NCI-H2196 (cell line): Measurements from ENCODE around the gene DDX18.
"Not testable (repeated sequence)": the region's sequence is repeated elsewhere in the genome, so short reads cannot be mapped to it uniquely, and the experiment has no call there.

Experiments
- DNase-seq: peaks from one replicate; lab custom pipeline; 2025; ENCODE audit not compliant: unreplicated experiment; lab: John Stamatoyannopoulos, UW

DDX18 gene

GRCh38 chr2:117814417-117815264 is at the start of gene DDX18:
Gene DDX18, plus strand, starts transcription at chr2:117814691. Its CDS starts 87 bp downstream, at chr2:117814778.
- peak; percentile 98 for DNase-seq

DNA sequence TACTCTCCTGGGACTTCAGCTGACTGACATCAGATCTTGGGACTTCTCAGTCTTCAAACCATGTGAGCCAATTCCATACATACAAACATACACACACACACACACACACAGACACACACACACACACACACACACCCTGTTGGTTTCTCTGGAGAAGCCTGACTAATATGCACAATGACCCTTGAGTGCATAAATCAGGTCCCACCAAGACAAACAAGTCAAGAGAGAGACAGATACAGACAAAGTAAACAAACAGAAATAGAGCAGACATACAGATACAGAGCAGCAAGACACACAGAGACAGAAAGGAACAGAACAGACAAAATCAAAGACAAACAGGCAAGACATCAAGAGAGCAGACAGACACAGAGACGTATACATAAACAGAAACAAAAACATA is 43.8 kb upstream of the DDX18 start:
- DNase-seq: no peak

- peak; percentile 38 for DNase-seq
Observed at GRCh38 chr2:117771969-117772630, 42.4 kb upstream of the DDX18 start.

- no peak for DNase-seq
Observed at GRCh38 chr2:117774716-117775115, 39.8 kb upstream of the DDX18 start.

- DNase-seq: no peak
Observed at GRCh38 chr2:117775703-117776219, 38.7 kb upstream of the DDX18 start.

- DNase-seq: no peak
Observed at GRCh38 chr2:117776888-117777287, 37.6 kb upstream of the DDX18 start.

DNA sequence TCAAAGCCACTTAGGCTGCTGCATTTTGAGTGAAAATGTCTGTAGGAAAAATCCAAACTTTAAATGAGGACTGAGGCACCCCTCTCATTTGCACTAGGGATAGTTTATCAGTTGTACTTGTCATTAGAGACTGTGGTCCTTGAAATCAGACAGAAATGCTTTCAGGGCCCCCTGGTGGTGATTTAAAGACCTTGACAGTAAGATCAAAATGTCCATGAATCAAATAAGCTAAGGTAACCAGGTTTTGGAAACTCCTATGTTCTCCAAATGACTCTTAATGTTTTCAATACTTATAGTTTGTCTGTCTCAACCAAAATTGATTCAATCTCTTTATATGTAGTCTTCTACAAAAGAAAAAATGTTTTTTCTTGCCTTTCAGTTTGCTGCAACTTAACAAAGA is 28.8 kb upstream of the DDX18 start:
- DNase-seq: peak; percentile 55

GRCh38 chr2:117786520-117786919 is 28.0 kb upstream of the DDX18 start:
- DNase-seq: no peak

DNA sequence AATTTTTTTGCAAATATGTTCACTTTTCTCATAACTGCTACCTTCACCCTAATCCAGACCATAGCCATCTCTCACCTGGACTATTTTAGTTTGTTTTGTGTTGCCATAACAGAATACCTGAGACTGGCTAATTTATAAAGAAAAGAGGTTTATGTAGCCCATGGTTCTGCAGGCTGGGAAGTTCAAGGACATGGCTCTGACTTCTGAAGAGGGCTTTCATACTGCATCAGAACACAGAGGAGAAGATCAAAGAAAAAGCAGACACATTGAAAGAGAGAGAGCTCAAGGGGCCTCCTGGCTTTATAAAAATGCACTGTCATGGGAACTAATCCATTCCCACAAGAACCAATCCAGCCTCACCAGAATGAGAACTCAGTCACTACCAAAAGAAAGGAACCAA is 25.0 kb upstream of the DDX18 start:
- no peak for DNase-seq

DNA sequence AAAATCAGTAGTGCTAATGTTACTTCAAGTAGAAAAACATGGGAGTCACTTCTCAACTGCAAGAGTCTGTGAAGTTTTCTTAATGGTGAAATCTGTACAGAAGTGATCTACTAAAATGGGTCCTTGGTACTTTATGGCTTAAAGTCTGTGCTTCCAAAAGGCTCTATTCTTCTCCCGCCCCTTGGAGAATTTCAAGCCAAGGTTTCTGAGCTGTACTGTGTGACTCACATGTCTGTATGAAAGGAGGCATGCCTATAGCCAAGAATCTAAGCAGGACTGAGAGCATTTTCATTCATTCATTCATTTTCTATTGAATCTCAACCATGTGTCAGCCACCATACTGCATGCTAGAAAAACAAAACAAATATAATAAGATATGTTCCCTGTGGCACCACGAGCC is 19.8 kb upstream of the DDX18 start:
- DNase-seq: no peak

GRCh38 chr2:117801826-117802225 is 12.7 kb upstream of the DDX18 start:
- DNase-seq: no peak

DNA sequence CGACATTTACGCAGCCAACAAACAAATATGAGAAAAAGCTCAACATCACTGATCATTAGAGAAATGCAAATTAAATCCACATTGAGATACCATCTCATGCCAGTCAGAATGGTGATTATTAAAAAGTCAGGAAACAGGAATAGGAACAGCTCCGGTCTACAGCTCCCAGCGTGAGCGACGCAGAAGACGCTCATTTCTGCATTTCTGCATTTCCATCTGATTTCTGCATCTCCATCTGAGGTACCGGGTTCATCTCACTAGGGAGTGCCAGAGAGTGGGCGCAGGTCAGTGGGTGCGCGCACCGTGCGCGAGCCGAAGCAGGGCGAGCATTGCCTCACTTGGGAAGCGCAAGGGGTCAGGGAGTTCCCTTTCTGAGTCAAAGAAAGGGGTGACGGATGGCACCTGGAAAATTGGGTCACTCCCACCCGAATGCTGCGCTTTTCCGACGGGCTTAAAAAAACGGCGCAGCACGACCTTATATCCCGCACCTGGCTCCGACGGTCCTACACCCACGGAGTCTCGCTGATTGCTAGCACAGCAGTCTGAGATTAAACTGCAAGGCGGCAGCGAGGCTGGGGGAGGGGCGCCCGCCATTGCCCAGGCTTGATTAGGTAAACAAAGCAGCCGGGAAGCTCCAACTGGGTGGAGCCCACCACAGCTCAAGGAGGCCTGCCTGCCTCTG is 10.7 kb upstream of the DDX18 start:
- not testable (repeated sequence) for DNase-seq

- no peak for DNase-seq
Observed at GRCh38 chr2:117812443-117812842, 2.0 kb upstream of the DDX18 start.

DNA sequence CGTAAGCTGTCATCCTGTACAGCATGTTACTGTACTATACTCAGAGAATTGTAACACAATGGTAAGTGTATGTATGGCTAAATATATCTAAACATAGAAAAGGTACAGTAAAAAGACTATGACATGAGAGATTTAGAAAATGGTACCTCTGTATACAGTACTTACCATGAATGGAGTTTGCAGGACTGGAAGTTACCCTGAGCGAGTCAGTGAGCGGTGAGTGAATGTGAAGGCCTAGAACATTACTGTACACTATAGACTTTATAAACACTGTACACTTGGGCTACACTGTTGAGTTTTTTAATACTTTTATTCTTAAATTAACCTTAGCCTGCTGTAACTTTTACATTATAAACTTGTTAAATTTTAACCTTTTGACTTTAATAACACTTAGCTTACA is 1.5 kb downstream of the DDX18 start:
- DNase-seq: no peak

- DNase-seq: no peak
Observed at GRCh38 chr2:117818921-117819320, 4.4 kb downstream of the DDX18 start.

GRCh38 chr2:117820444-117820843 is 6.0 kb downstream of the DDX18 start:
- no peak for DNase-seq

DNA sequence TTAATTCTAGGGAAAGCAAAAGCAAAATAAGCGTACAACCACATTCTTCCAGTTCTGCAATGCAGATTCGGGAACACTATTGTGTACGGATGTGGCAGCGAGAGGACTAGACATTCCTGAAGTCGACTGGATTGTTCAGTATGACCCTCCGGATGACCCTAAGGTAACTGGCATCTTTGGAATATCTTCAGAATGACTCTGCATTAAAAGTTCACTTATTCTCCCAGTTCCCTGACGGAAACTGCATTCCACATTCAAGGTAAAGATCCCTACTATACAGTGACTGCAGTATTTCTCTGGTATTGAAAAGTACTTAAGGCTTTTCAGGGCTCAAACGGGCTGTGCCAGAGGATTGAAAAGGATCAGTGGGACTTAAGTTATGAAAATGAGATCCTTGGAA is 10.9 kb downstream of the DDX18 start:
- no peak for DNase-seq

GRCh38 chr2:117827464-117827863 is 13.0 kb downstream of the DDX18 start:
- DNase-seq: not testable (repeated sequence)

GRCh38 chr2:117828870-117829269 is 14.4 kb downstream of the DDX18 start:
- no peak for DNase-seq

- no peak for DNase-seq
Observed at GRCh38 chr2:117832332-117832731, 17.8 kb downstream of the DDX18 start.

- DNase-seq: no peak
Observed at GRCh38 chr2:117832905-117833613, 18.6 kb downstream of the DDX18 start.
